Left ventricle myocardium inferior (tissue), 1 donor: ENCODE measurements around the gene CACTIN. TPM values are rescaled to one million over a fixed set of nuclear protein-coding genes. Genes with fewer than 3 reads are reported as not detected.
A peak's percentile ranks its signal among the peaks of the same experiment; 100 is the strongest.

Experiments used
- DNase-seq: peaks from one replicate; pipeline ENCODE4 v3.0.0-alpha.2; 2020
- H3K27ac ChIP-seq: fragments of 200-600 bp; replicated peaks from 2 replicates; pipeline ENCODE4 v1.8.0; 2021
- H3K27me3 ChIP-seq: fragments of 200-600 bp; 2 replicates; pipeline ENCODE4 v1.8.0; 2021; ENCODE audit warnings: low read depth
- H3K36me3 ChIP-seq: fragments of 200-600 bp; 2 replicates; pipeline ENCODE4 v1.8.0; 2021
- H3K4me1 ChIP-seq: fragments of 200-600 bp; 2 replicates; pipeline ENCODE4 v1.8.0; 2021
- H3K4me3 ChIP-seq: fragments of 200-600 bp; 2 replicates; pipeline ENCODE4 v1.8.0; 2021; ENCODE audit warnings: mild to moderate bottlenecking, moderate library complexity
- H3K9me3 ChIP-seq: fragments of 200-600 bp; replicated peaks from 2 replicates; pipeline ENCODE4 v1.8.0; 2021
- intact Hi-C: fragments of 100-400 bp; cut with micrococcal nuclease; formaldehyde crosslinking; loops from one replicate; pipeline ENCODE4 v1.11.0; 2022
- total RNA-seq: library from RNA; stranded (reverse); fragmentation: NEBNext Ultra II Directional; extraction: Animal tissue kit (Norgen Biotek cat#: 25700); gene quantifications from one replicate; pipeline ENCODE4 v1.2.1, GENCODE V29; 2021
- TF ChIP-seq, protein P1 (sequence below): fragments of 200-600 bp; IDR thresholded peaks from 2 replicates; pipeline ENCODE4 v1.8.0; 2021; ENCODE audit warnings: antibody characterized with exemption, mild to moderate bottlenecking, borderline replicate concordance
- donor health status: DM: no; HTN: yes; CAD: no; lungs with severe emphysema.

Gene CACTIN
- total RNA-seq, 1 donor from 2014 or later = 14.5 TPM

DNA sequence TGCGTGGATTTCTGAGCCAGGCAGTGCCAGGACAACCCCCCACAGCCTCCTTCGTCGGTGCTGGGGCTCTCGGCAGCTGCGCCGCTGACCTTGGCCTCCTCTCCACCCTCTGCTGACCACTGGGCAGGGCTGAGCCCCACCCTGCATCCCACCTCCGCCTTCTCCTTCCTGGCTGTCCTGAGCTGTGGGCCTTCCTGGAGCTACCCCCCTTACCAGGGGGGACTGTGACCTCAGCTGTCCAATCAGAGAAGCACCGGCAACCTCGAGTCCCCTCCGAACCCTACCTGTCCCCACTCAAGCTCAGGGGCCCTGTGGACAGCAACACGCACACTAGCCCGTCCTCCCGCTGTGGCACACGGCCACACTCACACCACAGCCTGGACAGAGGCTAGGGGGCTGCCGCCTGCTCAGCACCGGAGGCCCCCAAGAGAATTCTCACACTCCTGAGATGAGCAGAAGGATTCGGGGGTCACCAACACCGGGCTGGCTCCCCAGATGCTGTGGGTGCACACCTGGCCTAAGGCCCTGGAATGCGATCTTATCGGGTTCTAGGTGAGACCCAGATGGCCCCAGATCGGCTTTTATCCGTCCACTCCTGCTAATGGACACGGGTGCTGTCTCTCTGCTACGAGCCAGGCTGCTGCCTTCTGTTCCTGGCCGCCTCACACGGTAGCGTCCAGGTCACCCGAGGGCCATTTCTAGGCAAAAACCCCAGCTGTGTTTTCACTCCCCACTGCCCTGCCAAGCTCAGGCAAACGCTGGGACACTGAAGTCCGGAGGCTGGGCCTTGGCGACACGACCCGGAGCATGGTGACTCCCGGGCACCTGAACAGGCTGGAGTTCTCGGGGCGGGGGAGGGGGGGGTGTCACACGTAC, 32.5 kb upstream of the CACTIN start:
- Histone ChIP-seq H3K9me3 (no peaks in the 10 kb centered on the region), H3K4me1 (peaks cover 8% of the 10 kb centered on the region), H3K27me3 (no peaks in the 10 kb centered on the region), H3K4me3 (no peak overlapping the region), H3K27ac (no peak overlapping the region), H3K36me3 (peaks cover 84% of the 10 kb centered on the region)
- TF ChIP-seq, protein P1, sequence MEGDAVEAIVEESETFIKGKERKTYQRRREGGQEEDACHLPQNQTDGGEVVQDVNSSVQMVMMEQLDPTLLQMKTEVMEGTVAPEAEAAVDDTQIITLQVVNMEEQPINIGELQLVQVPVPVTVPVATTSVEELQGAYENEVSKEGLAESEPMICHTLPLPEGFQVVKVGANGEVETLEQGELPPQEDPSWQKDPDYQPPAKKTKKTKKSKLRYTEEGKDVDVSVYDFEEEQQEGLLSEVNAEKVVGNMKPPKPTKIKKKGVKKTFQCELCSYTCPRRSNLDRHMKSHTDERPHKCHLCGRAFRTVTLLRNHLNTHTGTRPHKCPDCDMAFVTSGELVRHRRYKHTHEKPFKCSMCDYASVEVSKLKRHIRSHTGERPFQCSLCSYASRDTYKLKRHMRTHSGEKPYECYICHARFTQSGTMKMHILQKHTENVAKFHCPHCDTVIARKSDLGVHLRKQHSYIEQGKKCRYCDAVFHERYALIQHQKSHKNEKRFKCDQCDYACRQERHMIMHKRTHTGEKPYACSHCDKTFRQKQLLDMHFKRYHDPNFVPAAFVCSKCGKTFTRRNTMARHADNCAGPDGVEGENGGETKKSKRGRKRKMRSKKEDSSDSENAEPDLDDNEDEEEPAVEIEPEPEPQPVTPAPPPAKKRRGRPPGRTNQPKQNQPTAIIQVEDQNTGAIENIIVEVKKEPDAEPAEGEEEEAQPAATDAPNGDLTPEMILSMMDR = no peak
- intact Hi-C loops = no loop called here
- no peak for DNase-seq

DNA sequence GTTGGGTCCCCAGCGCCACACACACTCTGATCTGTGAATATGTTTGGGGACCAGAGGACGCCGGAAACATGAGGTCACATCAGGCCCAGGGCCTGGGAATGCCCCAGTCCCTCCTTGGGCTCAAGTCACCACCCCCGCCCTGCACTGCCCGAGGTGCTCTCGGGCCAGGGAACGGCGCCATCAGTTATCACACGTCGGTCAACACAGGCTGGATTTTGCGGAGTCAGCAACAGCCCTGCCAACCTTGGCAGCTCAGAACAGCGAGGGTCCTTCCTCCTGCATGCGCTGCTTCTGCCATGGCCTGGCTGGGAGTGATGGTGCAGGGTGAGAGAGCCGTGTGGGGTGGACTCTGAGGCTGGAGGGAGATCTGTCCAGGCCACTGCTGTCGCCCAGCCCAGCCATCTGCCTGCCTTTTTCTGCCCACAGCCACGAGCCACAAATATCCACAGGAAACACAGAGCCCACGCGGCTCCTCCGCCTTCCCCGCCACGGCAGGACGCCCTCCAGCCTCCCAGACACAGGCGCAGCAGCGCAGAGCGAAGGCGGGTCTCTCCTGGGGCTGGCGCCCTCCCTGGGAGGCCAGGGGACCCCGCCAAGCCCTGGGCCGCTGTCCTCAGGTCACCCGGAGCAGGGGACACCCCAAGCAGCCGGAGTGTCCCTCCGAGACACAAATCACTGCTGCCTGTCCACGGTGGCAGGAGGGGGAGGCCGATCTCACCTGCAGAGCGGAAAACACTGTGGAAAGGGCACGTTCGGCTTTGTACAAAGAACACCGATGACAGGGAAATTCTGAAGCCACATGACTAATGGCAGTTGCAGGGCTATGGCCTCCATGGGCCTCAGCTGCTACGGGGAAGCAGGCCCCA, 31.6 kb upstream of the CACTIN start:
- intact Hi-C loops = no loop called here
- no peaks in the 10 kb centered on the region for H3K9me3 ChIP-seq
- peaks cover 8% of the 10 kb centered on the region for H3K4me1 ChIP-seq
- TF ChIP-seq, protein P1 = no peak
- no peaks in the 10 kb centered on the region for H3K27me3 ChIP-seq
- peaks cover 84% of the 10 kb centered on the region for H3K36me3 ChIP-seq
- no peak overlapping the region for H3K4me3 ChIP-seq
- no peak overlapping the region for H3K27ac ChIP-seq
- DNase-seq = peak; percentile 40

DNA sequence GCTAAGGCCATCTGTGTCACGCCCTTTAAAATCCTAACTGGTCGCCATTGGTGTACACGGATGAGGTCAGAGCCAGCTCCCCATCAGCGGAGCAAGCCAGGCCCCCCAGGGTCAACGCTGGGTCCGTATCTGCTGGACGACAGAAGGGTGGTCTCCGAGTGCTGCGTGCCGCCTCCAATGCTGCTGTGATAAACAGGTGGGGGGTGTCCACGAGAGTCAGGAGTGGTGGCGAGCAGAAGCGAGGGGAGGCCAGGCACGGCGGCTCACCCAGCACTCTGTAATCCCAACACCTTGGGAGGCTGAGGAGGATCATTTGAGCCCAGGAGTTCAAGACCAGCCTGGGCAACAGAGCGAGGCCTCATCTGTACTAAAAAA, 30.8 kb upstream of the CACTIN start:
- Histone ChIP-seq H3K4me1 (peaks cover 8% of the 10 kb centered on the region), H3K9me3 (no peaks in the 10 kb centered on the region), H3K27ac (no peak overlapping the region), H3K36me3 (peaks cover 84% of the 10 kb centered on the region), H3K4me3 (no peak overlapping the region), H3K27me3 (no peaks in the 10 kb centered on the region)
- DNase-seq = no peak
- TF ChIP-seq, protein P1 = no peak
- intact Hi-C loops = no loop called here

DNA sequence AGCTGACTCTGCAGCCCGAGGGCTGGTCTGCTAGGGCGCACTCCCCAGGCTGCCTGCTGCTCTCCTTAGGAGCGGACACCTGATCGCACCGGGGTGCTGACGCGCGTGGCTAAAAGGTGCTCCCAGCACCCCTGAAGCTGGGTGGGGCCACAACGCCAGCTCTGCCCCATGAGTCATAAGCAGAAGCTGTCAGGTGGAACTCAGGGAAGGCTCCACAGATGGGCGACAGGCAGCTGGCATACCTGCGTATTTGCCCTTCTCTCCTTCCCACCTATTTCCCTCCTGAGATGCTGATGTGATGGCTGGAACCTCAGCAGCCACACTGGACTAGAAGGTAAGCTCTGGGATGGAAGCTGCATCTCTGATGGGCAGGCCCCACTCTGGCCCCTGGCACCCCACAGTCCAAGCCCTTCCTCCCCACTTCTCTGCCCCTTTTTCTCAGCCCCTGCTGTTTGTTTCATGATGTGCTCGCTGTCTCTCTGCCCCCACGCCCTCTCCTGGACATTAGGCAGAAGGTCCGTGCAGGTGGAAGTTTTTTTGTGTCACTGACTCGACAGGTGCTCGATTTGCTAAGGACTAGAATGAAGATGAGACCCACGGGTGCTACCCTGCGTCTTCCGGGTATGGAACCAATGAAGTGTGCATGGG, 30.3 kb upstream of the CACTIN start:
- Histone ChIP-seq H3K4me1 (peaks cover 8% of the 10 kb centered on the region), H3K4me3 (no peak overlapping the region), H3K27me3 (no peaks in the 10 kb centered on the region), H3K9me3 (no peaks in the 10 kb centered on the region), H3K36me3 (peaks cover 87% of the 10 kb centered on the region), H3K27ac (no peak overlapping the region)
- intact Hi-C loops = no loop called here
- TF ChIP-seq, protein P1 = no peak
- no peak for DNase-seq

DNA sequence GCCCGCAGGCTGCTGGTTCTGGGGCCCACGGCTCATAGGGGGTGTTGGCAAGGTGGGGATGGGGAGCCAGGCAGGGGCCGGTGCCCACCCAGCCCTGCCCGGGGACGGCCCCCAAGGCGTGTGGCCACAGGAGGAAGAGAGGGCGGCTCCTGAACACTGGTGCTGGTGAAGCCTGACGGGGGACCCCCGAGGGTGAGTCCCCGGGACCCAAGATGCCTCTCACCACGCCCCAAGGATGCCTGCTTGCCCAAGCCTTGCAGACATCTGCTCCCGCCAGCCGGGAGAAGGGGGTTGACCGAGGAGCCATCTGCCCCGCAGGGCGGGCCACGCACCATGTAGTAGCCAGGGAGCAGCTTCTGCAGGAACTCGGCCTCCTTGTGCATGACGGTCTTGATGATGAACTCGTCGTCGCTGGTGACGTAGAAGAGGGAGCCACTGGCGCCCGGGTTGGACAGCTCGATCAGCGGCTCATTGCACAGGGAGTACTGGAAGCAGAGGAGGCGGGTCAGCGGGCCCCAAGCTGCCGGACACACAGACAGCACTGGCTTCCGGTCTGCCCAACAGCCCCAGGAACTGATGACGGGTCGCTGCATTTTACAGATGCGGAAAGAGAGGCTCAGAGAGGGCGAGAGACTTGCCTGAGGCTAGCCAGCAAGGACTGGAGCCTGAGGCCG, 29.6 kb upstream of the CACTIN start:
- no peak overlapping the region for H3K4me3 ChIP-seq
- intact Hi-C loops = no loop called here
- TF ChIP-seq, protein P1 = no peak
- DNase-seq = no peak
- no peaks in the 10 kb centered on the region for H3K27me3 ChIP-seq
- H3K9me3 ChIP-seq = no peaks in the 10 kb centered on the region
- peaks cover 7% of the 10 kb centered on the region for H3K4me1 ChIP-seq
- no peak overlapping the region for H3K27ac ChIP-seq
- H3K36me3 ChIP-seq = peaks cover 87% of the 10 kb centered on the region
